Upper lobe of left lung (tissue), 4 donors: ENCODE results near the gene PDE1A.

Experiments used
- EP300 ChIP-seq, 4 donors: sonication (generic); formaldehyde crosslinking; IDR thresholded peaks; one replicate each; pipeline ENCODE4 v1.5.1; 2017; ENCODE audit warnings: antibody characterized with exemption in 4 of 4, control low read depth in 2 of 4
- POLR2A ChIP-seq, 4 donors: fragments of 450-650 bp; IDR thresholded peaks; one replicate each; pipeline ENCODE4 v1.5.1; 2016 to 2017; ENCODE audit warnings: antibody characterized with exemption in 4 of 4, mild to moderate bottlenecking in 2 of 4
- POLR2AphosphoS5 ChIP-seq, 2 donors: sonication (generic); formaldehyde crosslinking; IDR thresholded peaks; one replicate each; pipeline ENCODE4 v1.5.1; 2017; ENCODE audit warnings: antibody characterized with exemption in 2 of 2
- TF ChIP-seq, protein P1 (sequence below), 6 experiments: fragments of 450-650 bp in 4 of 6; fragments of 200-600 bp in 2 of 6; sonication (generic) in 2 of 6; IDR thresholded peaks; one replicate each; pipeline ENCODE4 v1.5.1; 2016 to 2019; ENCODE audit warnings: antibody characterized with exemption in 6 of 6

- TF ChIP-seq, protein P1, sequence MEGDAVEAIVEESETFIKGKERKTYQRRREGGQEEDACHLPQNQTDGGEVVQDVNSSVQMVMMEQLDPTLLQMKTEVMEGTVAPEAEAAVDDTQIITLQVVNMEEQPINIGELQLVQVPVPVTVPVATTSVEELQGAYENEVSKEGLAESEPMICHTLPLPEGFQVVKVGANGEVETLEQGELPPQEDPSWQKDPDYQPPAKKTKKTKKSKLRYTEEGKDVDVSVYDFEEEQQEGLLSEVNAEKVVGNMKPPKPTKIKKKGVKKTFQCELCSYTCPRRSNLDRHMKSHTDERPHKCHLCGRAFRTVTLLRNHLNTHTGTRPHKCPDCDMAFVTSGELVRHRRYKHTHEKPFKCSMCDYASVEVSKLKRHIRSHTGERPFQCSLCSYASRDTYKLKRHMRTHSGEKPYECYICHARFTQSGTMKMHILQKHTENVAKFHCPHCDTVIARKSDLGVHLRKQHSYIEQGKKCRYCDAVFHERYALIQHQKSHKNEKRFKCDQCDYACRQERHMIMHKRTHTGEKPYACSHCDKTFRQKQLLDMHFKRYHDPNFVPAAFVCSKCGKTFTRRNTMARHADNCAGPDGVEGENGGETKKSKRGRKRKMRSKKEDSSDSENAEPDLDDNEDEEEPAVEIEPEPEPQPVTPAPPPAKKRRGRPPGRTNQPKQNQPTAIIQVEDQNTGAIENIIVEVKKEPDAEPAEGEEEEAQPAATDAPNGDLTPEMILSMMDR (IDR thresholded peaks at IDR 0.05) = no peak
- TF ChIP-seq EP300 (IDR thresholded peaks at IDR 0.05) (no peak), POLR2A (IDR thresholded peaks at IDR 0.05) (no peak), POLR2AphosphoS5 (IDR thresholded peaks at IDR 0.05) (no peak)
Measured at GRCh38 chr2:182116774-182117173, 310.1 kb downstream of the PDE1A start.
